NOMO-1 treated with dmso at 0.1 percent for 144 hours (cell line): ENCODE measurements around the gene TOMT.
"Not testable (repeated sequence)": the region's sequence is repeated elsewhere in the genome, so short reads cannot be mapped to it uniquely, and the experiment has no call there.

Source experiments
- DNase-seq: peaks from one replicate; lab custom pipeline; 2025; ENCODE audit not compliant: unreplicated experiment; lab: John Stamatoyannopoulos, UW

The TOMT gene

DNA sequence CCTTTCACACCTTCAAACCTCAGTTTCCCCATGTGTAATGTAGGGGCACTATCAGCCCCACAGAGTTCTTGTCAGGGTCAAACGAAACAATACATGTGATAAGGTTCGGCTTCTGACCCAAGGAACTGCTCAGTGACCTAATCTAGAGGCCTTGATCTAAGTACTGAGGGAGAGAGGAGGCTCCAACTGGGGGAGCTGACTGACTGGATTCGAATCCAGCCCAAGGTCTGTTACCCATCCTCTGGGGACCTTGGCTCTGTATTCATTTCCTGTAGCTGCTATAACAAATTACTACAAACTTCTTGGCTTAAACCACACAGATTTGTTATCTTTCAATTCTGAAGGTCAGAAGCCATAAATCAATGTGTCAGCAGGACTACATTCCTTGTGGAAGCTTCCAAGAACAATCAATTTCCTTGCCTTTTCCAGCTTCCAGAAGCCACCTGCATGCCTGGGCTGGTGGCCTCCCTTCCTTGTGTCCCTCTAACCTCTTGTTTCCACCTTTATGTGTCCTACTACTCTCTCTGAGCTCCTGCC lies 17.5 kb downstream of the TOMT start:
- DNase-seq: no peak

DNA sequence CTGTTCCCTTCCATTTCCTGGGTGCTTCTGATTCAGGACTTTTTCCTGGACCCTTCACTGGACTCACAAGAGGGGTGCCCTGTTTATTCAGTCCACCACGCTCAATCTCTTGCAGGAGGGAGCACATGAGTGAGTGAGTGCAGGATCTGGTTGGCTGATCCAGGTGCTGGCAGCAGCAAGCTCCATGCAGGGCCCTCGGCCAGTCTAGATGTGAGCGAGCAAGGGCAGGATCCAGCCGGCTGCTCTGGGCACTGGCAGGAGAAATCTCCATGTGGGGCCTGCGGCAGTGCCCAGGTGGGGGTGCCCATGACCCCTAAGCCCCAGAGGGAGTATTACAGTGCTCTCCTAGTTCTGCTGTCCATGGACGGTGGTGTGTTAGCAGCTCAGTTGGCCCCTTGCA lies 18.3 kb downstream of the TOMT start:
- no peak for DNase-seq

DNA sequence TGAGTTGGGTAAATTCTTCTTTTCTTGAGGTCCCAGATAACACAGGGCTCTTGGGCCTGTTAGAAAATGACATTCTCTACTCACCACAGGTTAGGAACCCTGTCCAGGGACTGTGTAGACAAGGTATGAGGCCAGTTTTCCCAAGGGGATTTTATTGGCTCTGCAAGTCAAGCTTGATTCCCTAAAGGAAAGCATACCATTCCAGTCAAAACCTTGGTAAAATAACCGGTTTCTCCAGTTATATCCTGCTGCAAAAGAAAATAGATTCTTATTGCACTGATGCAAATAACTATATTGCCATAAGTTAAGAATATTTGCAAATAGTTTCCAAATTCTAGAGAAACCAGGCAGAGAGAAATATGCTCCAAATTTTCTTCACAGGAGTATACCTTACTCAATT lies 20.2 kb downstream of the TOMT start:
- DNase-seq: no peak

DNA sequence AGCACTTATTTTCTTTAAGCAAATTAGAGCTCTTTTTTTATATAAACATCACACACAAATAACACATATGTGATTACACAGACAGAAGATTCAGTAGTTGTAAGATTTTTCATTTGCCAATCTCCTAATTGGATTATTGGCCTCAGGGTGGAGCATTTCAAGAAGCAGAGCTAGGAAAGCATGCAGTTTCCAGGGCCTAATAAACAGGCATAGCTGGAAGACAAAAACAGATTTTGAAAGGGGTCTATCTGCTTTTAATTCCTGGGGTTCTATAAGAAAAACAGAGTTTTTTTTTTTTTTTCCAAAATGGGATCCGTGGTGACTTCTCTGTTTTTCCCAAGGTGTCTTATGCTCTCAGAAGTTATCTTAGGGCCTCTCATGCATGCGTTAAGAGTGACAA lies 22.2 kb downstream of the TOMT start:
- no peak for DNase-seq

DNA sequence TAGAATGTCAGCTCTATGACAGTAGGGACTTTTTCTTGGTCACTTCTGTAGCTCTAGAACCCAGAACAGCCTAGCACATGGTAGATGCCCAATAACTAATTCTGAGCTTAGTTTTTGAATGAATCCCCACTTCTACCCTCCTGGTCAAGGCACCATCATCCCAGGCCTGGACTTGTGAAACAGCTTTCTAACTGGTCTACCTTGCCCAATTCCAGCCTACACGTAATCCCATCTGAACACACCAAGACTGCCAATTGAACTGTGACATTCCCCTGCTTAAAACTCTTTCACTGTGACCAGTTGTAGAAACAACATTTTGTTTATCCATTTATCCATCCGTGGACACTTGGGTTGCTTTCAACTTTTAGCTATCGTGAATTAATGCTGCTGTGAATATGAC lies 23.7 kb downstream of the TOMT start:
- no peak for DNase-seq

DNA sequence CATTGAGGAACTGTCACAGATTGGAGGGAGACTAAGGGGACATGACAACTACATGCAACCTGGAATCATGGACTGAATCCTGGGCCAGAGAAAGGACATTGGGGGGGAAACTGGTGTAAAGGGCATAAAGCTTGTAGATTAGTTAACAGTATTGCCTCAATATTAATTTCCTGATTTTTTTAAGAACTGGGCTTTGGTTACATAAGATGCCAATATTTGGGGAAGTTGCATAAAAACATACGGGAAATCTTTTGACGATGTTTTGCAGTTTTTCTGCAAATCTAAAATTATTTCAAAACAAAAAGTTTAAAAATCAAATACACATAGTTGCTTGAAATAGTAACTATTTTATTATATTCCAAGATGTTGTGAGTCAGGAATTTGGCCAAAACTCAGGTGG lies 26.9 kb downstream of the TOMT start:
- no peak for DNase-seq

DNA sequence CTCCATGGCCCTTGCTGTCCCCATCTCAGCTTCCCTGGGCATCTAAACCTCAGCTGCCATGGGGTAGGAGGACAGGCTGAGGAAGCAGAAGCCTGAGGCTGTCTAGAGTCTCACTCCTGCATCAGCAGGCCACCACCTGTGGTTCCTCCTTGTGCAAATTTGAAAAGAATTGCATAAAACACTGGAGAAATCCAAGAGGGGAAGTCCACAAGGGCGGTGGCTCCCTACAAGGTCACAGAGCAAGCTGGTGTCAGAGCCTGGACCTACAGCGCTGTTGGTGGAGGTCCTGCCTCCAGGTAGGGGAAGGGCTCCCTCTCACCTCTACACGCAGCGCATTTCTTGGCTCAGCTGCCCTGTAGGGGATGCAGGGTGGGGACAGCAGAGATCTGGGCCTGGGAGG lies 29.7 kb downstream of the TOMT start, which contains the start of gene FOLR3:
FOLR3 (plus strand) TSS at position 253 of the 400 bp plus-strand sequence. CDS start 228 bp downstream, outside the sequence.
- DNase-seq: not testable (repeated sequence)

DNA sequence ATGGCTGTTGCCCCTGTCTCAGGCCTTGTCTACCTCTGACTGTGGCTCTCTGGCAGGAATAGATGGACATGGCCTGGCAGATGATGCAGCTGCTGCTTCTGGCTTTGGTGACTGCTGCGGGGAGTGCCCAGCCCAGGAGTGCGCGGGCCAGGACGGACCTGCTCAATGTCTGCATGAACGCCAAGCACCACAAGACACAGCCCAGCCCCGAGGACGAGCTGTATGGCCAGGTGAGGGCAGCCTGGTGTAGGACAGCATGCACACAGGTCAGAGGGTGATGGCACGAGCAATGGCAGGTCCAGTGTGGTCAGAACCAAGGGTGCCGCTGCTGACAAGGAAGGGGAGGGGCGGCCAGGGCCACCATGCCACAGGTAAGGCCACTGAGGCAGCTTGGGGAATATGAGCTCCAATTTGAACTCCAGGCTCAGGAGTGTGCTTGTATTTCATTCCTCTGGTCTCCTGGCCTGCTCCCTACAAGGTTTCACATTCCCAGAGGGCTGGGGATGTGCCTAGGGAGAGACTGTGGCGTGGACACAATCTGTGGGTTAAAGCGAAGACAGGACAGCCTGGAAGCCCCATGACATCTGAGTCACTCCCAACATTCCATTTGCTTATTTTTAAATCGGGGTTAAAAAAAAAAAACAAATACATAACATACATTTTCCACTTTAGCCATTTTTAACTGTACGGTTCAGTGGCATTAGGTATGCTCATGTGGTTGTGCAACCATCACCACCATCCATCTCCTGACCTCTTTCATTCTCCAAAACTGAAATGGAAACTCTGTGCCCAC lies 30.4 kb downstream of the TOMT start:
- DNase-seq: no peak

DNA sequence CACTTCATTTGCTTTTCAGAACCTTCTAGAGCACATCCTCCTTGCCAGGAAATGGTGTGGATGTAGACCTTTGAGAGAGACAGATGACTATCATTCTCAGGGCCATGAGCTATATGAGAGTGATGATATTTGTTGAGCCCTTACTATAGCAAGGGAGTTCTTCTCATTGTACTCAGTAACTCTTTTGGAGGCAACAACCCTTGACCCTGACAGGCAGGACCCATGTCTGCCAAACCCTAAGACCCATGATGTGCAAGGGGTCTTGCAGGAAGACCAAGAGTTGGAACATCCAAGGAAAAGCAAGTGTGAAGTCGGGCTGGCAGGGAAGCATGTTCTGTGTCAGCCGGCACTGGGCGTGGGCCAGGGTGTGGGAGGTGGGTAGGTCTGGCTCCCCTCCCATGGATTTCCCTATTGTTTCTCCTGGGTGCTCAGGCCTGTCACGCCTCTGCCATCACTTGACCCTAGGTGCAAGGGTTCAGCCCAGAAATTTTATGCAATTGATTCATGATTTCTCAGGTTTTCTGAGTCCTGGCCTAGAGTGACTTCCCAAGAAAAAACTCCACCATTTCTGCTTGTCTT lies 31.0 kb downstream of the TOMT start:
- no peak for DNase-seq

DNA sequence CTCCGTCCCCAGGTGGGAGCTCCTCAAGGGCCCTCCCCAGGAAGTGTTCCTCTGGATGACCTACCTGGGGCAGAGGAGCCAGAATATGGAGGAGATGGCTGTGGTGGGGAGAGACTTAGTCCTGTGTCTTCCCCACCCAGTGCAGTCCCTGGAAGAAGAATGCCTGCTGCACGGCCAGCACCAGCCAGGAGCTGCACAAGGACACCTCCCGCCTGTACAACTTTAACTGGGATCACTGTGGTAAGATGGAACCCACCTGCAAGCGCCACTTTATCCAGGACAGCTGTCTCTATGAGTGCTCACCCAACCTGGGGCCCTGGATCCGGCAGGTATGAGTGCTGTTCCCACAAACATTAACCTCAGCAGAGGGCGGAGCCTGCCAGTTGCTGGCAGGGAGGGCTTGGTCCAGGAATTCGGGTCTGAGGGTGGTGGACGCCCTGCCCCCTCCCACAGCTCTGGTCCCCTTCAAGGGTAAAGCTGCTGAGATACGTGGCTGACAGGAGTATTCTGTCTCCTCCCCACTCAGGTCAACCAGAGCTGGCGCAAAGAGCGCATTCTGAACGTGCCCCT lies 33.2 kb downstream of the TOMT start:
- DNase-seq: no peak

DNA sequence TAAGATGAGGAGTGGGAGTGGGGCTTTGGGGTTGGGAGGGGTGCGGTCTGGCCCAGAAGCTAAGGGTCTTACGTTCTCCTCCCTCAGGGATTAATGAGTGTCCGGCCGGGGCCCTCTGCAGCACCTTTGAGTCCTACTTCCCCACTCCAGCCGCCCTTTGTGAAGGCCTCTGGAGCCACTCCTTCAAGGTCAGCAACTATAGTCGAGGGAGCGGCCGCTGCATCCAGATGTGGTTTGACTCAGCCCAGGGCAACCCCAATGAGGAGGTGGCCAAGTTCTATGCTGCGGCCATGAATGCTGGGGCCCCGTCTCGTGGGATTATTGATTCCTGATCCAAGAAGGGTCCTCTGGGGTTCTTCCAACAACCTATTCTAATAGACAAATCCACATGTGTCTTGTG lies 33.8 kb downstream of the TOMT start:
- DNase-seq: no peak

DNA sequence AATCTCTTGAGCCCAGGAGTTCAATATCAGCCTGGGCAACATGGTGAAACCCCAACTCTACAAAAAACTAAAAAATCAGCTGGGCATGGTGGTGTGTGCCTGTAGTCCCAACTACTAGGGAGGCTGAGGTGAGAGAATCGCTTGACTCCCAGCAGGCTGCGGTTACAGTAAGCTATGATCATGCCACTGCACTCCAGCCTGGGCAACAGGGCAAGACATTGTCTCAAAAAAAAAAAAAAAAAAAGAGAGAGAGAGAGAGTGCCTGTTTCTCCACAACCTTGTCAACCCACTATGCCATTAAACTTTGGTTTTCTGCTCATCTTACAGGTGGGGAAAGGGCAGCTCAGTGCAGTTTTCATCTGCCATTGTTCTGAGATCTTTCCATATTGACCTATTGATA lies 34.9 kb downstream of the TOMT start:
- DNase-seq: no peak

DNA sequence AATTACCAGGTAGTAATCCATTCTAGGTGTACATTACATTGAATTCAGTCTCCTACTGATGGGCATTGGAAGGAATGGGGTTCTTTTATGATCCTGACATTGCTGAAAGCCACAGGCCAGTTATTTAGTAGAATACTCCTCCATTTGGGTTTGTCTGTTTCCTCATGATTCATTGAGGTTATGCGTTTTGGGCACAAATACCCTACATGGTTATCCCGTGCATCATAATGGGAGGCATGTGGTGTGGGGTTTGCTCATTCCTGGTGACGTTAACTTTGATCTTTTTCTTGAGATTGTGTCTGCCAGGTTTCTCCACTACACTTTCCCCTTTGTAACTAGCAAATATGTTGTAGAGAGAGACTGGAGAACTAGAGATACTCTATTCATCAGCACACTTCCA lies 35.3 kb downstream of the TOMT start:
- DNase-seq: no peak

DNA sequence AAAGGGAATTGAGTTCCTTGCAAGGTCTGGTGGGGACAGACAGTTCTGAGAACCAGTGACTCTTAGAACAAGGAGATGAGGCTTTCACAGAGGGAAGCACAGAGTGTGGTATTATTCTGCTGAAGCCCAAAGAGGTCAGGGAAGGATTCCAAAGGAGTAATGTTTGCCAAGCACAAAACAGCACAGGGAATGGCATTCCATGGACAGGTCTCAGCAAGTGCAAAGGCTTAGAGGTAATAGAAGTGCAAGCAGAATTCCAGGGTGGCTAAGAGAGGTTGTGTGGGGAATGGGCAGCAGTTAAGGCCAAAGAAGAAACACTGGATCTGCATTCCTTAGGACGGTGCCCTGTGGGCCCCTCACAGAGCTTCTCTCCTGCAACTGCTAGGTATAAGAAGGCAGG lies 36.4 kb downstream of the TOMT start:
- not testable (repeated sequence) for DNase-seq

DNA sequence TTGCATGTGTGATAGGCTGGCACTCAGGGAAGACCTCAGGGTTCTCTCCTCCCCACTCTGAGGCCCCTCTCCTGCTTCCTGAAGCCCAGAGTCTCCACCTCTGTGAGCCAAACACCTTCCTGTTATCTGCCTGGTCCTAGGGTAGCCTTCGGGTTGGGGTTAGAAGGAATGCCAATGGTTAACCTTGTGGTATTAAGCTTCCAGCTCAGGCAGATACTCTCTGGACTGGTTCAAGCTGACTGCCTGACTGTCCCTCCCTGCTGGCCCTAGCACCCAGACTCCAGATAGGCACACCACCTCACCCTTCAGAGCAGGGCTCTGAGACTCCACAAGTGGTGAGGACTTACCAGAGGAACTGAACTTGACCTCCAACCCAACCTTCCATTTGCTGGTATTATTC lies 36.8 kb downstream of the TOMT start:
- not testable (repeated sequence) for DNase-seq

DNA sequence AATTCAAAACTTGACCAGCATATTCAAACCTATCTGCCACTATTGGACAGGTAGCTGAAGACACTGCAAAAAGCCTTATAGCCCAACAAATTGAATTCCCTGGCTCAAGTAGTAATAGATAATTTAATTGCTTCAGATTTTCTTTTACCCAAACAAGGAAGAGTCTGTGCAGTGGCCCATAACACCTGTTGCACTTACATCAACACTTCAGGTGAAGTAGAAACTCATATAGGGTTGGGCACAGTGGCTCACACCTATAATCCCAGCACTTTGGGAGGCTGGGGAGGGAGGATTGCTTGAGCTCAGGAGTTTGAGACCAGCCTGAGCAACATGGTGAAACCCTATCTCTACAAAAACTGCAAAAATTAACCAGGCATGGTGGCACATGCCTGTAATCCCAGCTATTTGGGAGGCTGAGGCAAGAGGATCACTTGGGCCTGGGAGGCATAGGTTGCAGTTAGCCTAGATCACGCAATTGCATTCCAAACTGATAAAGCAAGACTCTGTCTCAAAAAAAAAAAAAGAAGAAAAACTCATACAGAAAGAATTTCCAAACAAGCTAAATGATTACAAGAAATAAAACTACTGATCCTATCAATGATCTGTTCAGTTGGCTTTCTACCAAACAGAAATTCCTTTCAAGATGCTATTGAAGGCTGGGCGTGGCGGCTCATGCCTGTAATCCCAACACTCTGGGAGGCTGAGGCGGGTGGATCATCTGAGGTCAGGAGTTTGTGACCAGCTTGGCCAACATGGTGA lies 39.3 kb downstream of the TOMT start:
- DNase-seq: no peak

DNA sequence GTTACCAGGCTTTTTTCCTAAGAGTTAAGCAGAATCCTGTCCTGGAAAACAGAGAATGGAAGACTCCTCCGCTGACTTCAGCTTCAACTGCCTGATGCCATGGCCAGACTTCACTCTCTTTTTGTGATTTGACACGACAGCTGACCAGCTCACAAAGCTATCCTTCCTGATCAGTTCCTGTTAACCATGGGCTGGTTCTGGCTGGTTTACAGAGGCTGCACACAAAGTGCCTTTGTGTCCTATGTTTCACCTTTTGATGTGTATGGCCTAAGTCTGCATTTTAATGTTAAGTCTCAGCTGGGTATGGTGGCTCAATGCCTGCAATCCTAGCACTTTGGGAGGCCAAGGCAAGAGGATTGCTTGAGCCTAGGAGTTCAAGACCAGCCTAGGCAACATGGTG lies 40.9 kb downstream of the TOMT start:
- no peak for DNase-seq

DNA sequence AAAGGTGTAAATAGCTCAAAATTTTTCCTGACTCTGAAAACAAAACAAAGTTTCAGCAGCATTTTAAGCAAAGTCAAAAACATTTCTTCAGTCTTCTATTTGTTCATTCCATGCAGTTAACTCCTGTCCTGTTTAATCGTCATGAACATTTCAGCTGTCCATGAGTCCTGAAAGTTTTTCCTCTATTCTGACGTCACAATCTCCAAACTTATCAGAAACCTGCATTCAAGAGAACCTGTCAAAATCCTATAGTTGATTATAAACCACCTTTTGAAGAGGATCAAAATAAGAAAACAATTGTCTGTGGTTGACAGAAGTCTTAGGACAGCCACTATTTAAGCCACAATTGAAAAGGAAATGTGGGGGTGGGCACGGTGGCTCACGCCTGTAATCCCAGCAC lies 45.2 kb downstream of the TOMT start:
- no peak for DNase-seq

DNA sequence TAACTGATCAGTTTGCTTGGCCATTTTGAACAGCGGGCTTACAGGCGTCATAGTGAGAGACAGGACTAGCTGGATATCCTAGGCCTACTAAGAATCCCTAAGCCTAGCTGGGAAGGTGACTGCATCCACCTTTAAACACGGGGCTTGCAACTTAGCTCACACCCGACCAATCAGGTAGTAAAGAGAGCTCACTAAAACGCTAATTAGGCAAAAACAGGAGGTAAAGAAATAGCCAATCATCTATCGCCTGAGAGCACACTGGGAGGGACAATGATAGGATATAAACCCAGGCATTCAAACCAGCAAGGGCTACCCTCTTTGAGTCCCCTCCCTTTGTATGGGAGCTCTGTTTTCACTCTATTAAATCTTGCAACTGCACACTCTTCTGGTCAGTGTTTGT lies 48.1 kb downstream of the TOMT start:
- not testable (repeated sequence) for DNase-seq

DNA sequence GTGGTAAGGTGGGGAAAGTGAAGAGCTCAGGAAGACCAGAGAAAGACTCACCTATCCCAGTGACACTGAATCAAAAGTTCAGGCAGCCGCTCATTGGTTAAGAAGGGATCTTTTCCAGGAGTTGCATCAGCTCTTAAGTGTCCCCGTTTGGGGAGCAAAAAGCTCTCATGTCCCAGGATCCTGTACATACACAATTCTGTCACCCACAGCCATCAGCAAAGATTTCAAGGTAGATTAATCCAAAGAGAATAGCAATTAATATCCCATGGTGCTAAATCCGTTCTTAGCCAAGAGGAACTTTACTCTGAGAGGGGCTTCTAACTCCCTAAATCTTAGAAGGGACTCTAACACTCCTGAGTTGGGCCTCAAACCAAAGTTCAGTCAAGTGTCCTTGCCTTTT lies 49.1 kb downstream of the TOMT start:
- no peak for DNase-seq

DNA sequence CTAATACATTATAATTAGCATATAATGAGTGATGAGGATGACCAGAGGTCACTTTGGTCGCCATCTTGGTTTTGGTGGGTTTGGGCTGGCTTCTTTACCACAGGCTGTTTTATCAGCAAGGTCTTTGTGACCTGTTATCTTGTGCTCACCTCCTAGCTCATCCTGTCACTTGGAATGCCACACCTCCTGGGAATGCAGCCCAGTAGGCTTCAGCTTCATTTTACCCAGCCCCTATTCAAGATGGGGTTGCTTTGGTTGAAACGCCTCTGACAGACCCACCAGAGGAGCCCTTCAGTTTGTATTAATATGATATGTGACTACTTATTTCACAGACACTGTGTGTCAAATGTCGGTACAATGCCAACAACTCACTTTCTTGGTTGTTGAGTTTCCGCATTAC lies 50.0 kb downstream of the TOMT start:
- no peak for DNase-seq

DNA sequence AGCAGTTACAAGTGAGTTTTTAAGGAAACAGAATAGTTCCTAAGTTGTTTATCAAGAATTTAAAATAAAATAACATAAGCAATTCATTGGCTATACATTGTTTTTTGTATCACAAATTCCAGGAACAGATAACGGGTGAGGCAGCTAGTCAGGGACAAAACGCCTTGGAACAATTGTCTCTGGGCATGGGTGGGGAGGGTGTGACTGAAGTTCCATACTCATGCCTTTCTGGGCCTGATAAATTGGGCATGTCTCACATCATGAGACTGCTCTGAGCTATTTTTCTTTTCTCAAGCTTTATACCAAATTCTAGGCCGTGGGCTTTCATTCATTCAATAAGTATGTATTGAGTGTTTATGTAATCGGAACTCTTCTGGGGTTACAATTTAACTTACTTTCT lies 51.4 kb downstream of the TOMT start:
- no peak for DNase-seq
